Loucy (cell line): Measurements from ENCODE around the gene ETNK2.

Source experiments
- CTCF ChIP-seq: fragments of 200-600 bp; sonication (generic); conservative IDR thresholded peaks from 2 replicates; pipeline ENCODE4 v1.5.1; 2014; ENCODE audit warnings: mild to moderate bottlenecking, antibody characterized with exemption, low read length
- EZH2phosphoT487 ChIP-seq: fragments of 200-600 bp; IDR thresholded peaks from 2 replicates; pipeline ENCODE4 v1.6.1; 2018; ENCODE audit warnings: antibody characterized with exemption, mild to moderate bottlenecking, moderate library complexity, borderline replicate concordance

GRCh38 chr1:204194080-204194479 lies 42.2 kb upstream of the ETNK2 start:
- no peak for TF ChIP-seq CTCF
- TF ChIP-seq EZH2phosphoT487: no peak
